Mononuclear cell (primary cell): Measurements from ENCODE around the gene NME4. TPM values are rescaled to one million over a fixed set of nuclear protein-coding genes. Genes with fewer than 3 reads are reported as not detected.

Experiments
- H3K27me3 ChIP-seq: 2 replicates; pipeline ENCODE4 v1.6.0; 2011; ENCODE audit warnings: low read length, control low read depth; ENCODE audit not compliant: insufficient read depth
- H3K4me1 ChIP-seq: 2 replicates; pipeline ENCODE4 v1.5.1; 2011; ENCODE audit warnings: mild to moderate bottlenecking, low read length, control low read depth; ENCODE audit not compliant: insufficient read depth
- H3K4me3 ChIP-seq: 2 replicates; pipeline ENCODE4 v1.5.1; 2011; ENCODE audit warnings: mild to moderate bottlenecking, low read length, moderate library complexity
- H3K9me3 ChIP-seq: 2 replicates; pipeline ENCODE4 v1.5.1; 2011; ENCODE audit warnings: low read depth, mild to moderate bottlenecking, control low read depth, low read length
- total RNA-seq: library from RNA; depleted of rRNA; stranded (reverse); fragments of >200 nt; gene quantifications from one replicate; pipeline ENCODE4 v1.2.3, GENCODE V29; 2012

NME4 gene
- total RNA-seq, 1 donor, result 15.0 TPM

DNA sequence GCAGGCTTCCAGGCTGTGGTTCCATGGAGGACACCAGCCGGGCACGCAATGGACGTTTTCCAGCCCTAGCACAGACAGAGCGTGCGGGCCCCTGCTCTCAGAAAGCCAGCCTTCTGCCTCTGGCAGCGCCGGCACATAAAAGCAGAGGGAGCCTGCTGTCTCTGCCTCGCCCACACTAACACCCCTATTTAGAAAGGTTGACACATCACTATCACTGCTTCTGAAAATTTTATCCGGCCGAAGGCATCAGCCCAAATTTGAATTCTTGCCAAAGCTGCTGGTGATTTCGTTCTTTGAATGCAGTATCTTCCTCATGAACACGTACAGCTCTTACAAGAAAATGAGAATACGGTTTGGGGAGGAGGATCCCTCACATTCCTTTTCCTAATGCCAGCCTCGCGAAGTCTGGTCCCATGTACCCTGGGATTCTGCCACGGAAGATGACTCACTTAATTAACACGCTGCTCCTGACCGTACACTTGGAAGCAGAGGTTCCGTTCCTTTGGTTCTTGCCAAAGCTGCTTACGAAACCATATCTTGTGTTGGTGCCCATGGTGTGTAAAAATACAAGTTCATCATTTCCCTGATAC, 27.1 kb downstream of the NME4 start:
- peaks cover 6% of the 10 kb centered on the region for H3K27me3 ChIP-seq
- peaks cover 27% of the 10 kb centered on the region for H3K4me1 ChIP-seq
- no peak overlapping the region for H3K4me3 ChIP-seq
- no peaks in the 10 kb centered on the region for H3K9me3 ChIP-seq

DNA sequence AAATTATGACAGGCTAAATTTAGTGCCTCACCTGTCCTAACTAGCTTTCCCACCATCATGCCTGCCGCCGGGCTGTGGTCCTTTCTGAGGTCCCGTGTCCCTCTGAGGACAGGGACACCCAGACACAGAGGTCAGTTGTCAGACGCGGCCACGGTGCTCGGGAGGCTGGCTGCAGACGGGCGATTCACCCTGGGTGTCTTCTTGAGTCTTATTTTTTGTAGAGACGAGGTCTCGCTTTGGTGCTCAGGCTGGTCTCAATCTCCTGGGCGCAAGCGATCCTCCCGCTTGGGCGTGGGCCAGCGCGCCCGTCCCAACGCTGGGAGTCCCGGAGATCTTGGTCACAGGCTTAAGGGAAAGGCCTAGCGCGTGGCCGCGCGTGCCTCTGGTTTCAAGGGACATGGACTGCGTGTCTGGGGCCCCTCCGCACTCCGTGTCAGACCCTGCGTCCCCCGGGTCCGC, 27.7 kb downstream of the NME4 start:
- Histone ChIP-seq H3K4me1 (peaks cover 27% of the 10 kb centered on the region), H3K4me3 (peak overlapping the region; percentile 59), H3K9me3 (no peaks in the 10 kb centered on the region), H3K27me3 (peaks cover 6% of the 10 kb centered on the region)

DNA sequence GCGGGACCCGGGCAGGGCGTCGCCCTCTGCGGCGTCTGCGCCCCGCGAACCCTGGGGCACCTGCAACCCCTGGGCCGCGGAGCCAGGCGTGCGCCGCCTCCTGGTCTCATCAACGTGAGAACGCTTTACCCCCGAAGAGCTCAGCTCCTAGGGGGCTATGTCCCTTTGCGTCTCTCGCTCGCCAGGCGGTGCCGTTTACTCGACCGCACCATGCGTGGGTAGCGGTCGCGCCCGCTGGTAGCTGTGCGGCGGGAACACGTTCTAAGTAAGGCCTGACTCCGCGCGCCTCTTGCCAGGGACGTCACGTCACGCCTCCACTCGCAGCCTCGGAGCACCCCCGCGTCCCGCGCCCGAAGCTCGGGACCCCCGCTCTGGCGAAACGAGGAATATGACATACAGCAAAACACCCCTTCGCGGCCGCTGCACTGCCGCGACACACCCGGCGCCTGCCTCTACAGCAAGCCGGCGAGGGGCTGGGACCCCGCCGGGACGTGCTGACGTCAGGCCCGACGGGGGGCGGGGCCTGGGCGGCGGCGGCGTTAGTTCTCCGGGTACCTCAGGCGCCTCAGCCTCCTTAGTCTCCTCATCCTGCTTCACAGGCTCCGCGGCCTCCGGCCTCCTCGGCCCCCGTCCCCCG, 28.2 kb downstream of the NME4 start, which contains the start of gene RAB11FIP3:
RAB11FIP3 (plus strand) TSS at position 568 of the 637 bp plus-strand sequence. CDS start 358 bp downstream, outside the sequence.
- Histone ChIP-seq H3K4me3 (peak within 1 kb of the TSS; percentile 59), H3K9me3 (no peaks in the 10 kb centered on the region), H3K4me1 (peaks cover 27% of the 10 kb centered on the region), H3K27me3 (peaks cover 6% of the 10 kb centered on the region)

DNA sequence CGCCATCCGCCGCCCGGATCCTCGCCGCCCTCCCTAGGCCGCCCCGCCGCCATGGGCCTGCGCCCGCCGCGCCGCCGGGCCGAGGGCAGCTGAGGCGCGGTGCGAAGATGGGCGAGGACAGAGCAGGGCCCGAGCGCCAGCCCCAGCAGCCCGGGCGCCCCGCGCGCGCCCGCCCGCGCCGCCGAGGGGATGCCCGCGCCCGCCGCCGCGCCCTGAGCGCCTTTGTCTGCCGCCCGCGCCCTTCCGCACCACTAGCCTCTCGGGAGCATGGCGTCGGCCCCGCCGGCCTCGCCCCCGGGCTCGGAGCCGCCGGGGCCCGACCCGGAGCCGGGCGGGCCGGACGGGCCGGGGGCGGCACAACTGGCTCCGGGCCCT, 28.7 kb downstream of the NME4 start:
- Histone ChIP-seq H3K27me3 (peaks cover 6% of the 10 kb centered on the region), H3K9me3 (no peaks in the 10 kb centered on the region), H3K4me3 (peak overlapping the region; percentile 59), H3K4me1 (peaks cover 27% of the 10 kb centered on the region)

DNA sequence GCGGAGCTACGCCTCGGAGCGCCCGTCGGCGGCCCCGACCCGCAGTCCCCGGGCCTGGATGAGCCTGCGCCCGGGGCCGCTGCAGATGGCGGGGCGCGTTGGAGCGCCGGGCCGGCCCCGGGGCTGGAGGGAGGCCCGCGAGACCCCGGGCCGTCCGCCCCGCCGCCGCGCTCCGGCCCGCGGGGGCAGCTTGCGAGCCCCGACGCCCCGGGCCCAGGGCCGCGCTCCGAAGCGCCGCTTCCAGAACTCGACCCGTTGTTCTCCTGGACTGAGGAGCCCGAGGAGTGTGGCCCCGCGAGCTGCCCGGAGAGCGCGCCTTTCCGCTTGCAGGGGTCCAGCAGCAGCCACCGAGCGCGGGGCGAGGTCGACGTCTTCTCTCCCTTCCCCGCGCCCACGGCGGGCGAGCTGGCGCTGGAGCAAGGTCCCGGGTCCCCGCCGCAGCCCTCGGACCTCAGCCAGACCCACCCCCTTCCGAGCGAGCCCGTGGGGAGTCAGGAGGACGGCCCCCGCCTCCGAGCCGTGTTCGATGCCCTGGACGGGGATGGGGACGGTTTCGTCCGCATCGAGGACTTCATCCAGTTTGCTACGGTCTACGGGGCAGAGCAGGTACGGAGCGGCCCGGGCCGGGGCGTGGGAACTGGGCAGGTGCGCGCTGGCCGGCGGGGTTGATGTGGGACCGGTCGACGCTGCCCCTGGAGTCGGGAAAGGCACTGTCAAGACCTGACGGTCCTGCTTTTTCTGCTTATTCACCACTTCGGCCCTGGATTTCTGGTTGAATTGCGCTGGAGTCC, 29.3 kb downstream of the NME4 start:
- H3K27me3 ChIP-seq, result peaks cover 6% of the 10 kb centered on the region
- H3K9me3 ChIP-seq, result no peaks in the 10 kb centered on the region
- H3K4me3 ChIP-seq, result peak overlapping the region; percentile 26
- H3K4me1 ChIP-seq, result peaks cover 27% of the 10 kb centered on the region

DNA sequence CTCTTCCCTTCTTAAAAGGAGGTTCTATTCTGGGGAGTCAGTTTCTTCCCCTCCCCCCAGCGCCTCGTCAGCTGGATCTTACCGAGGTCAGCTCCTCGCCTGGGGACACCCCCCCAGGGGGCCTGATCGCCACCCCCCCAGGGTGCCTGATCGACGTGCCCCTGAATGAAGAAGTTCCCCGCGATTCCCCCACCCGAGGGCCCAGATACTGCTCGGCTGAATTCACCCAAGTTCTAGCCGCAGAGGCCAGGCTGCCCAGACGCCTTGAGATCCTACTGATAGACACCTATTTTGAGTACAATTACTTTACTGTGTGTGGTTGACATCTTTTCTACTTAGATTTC, 29.9 kb downstream of the NME4 start:
- peaks cover 6% of the 10 kb centered on the region for H3K27me3 ChIP-seq
- peaks cover 27% of the 10 kb centered on the region for H3K4me1 ChIP-seq
- no peaks in the 10 kb centered on the region for H3K9me3 ChIP-seq
- no peak overlapping the region for H3K4me3 ChIP-seq

DNA sequence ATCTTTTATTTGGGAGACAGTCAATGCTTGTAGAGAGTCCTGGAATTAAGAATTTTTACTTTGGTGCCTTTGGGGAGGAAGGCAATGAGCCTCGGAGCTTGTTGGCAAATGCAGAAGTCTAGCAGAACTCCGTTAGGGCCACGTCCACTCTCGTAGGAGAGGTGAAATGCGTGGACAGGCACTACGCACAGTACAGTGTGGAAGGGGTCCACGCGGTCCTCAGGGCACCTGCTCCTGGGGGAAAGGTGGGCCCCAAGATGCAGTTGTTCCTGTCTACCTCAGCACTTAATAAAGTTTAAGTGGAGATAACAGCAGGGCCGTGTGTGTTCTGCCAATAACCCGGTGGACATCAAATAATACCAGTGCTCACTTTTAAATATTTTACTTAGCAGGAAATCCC, 30.3 kb downstream of the NME4 start:
- peaks cover 27% of the 10 kb centered on the region for H3K4me1 ChIP-seq
- H3K9me3 ChIP-seq, result no peaks in the 10 kb centered on the region
- peaks cover 6% of the 10 kb centered on the region for H3K27me3 ChIP-seq
- H3K4me3 ChIP-seq, result no peak overlapping the region

DNA sequence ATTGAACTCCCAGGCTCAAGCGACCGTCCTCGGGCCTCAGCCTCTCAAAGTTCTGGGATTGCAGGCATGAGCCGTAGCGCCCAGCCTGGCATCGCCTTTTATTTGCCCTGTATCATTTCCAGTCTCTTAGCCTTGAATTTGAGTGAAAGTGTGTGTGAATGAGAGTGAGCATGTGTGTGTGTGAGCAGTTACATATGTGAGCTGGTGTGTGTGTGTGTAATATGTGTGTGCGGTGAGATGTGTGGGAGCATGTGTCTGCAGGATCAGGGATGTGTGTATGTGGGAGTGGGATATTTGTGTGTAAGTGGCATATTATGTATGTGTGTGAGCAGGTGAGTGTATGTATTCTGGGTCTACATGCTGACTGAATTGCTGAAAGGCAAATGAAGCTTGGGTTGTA, 33.9 kb downstream of the NME4 start:
- Histone ChIP-seq H3K4me3 (no peak overlapping the region), H3K9me3 (no peaks in the 10 kb centered on the region), H3K4me1 (peaks cover 14% of the 10 kb centered on the region), H3K27me3 (peaks cover 6% of the 10 kb centered on the region)

DNA sequence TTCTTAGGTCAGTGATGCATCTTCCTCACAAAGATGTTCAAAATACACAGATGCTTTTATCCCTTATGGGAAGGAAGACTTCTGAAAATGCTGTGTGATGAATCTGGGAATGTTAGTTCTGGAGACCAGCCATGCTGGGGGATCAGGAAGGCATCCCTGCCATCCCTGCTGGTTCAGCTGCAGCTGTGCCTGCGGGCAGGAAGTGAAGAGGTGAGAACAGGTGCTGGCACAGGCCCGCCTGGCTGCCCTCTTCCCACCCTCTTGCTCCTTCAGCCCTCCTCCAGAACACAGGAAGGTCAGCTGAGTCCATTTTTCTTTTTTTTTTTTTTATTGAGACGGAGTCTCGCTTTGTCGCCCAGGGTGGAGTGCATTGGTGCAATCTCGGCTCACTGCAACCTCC, 43.6 kb downstream of the NME4 start:
- Histone ChIP-seq H3K27me3 (no peaks in the 10 kb centered on the region), H3K4me3 (no peak overlapping the region), H3K9me3 (no peaks in the 10 kb centered on the region), H3K4me1 (no peaks in the 10 kb centered on the region)

DNA sequence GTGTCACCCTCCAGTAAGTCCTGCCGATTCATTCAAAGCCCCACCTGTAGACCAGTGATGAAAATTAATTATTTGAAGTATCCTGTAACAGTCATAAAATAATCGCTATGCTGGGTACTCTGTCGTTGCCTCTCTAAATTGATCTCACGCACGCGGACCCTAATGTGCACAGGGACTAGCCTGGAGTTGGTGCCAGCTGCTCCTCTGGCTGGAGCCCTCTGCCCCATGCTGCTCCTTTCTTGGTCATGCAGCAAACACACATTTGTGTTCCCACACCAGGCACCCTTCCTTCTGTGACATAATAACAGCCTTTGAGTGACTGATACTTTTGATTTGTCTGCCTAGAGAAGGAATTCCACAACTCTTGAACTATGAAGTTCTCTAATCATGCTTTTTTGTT, 44.4 kb downstream of the NME4 start:
- Histone ChIP-seq H3K4me3 (no peak overlapping the region), H3K27me3 (no peaks in the 10 kb centered on the region), H3K9me3 (no peaks in the 10 kb centered on the region), H3K4me1 (no peaks in the 10 kb centered on the region)

DNA sequence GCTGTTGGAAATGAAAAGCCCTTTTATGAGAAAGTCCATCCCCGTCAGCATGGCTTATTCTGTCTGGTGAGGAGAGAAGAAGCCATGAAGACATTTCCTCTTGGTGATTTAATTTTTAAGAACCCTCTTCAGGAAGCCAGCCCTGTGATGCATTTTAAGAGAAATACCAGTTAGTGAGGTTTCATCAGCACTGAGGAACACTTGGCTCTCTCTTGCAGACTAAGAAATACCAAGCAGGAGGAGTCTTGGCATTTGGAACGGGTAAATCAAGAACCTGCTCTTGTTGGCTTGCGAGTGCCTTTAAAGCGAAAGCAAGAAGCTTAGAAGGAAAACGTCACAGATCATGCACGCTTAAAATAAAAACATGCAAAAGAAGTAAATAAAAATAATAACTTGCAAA, 46.0 kb downstream of the NME4 start:
- Histone ChIP-seq H3K9me3 (no peaks in the 10 kb centered on the region), H3K27me3 (no peaks in the 10 kb centered on the region), H3K4me3 (no peak overlapping the region), H3K4me1 (no peaks in the 10 kb centered on the region)

DNA sequence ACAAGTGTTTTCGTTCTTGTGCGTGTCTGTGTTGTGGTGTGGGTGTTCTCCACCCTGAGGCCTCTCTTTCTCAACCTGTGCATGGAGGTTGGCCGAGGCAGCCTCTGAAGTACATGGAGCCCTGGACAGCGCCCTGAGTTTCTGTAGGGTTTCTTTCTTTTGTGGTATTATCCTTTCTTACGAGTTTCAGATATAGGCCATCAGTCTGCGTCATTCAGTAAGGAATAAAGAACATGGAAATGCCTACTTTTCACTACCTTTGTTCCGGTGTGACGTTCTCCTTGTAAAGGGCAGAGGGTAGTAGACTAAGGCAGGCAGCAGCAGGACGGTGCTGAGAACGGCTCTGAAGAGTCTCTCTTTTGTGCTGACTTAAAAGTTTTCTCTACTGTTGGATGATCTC, 47.0 kb downstream of the NME4 start:
- H3K4me1 ChIP-seq, result no peaks in the 10 kb centered on the region
- H3K4me3 ChIP-seq, result no peak overlapping the region
- no peaks in the 10 kb centered on the region for H3K27me3 ChIP-seq
- no peaks in the 10 kb centered on the region for H3K9me3 ChIP-seq

DNA sequence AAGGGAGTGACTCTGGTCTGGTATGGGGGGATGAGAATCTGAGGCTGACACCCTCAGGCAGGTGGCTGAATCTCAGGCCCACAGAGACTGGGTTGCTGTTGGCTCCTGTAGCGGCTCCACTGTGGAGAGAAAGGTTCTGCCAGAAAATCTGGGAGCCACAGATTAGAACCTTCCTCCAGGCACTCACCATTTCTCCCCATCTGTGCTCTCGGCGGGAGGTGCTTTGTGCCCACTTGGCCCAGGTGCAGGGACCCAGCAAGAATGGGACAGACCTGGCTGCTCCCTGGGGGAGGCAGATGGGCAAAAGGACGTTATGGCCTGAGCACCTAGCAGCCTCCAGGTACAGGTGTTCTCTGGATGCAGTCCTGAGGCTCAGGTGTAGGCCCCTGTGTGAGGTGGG, 48.6 kb downstream of the NME4 start:
- Histone ChIP-seq H3K4me1 (no peaks in the 10 kb centered on the region), H3K4me3 (no peak overlapping the region), H3K9me3 (no peaks in the 10 kb centered on the region), H3K27me3 (no peaks in the 10 kb centered on the region)
